Measurements from ENCODE around the gene ZNF407.

Gene ZNF407

GRCh38 chr18:74982946-74983635 lies 385.4 kb downstream of the ZNF407 start:
- TF ChIP-seq ESRRG (CRISPR knock-in tag; IDR thresholded peaks at IDR 0.05) (no peak), SNAI2 (CRISPR knock-in tag; IDR thresholded peaks at IDR 0.05) (no peak), TSHZ2 (CRISPR knock-in tag; IDR thresholded peaks at IDR 0.05) (no peak), ZNF8 (CRISPR knock-in tag; IDR thresholded peaks at IDR 0.05) (no peak)
- TF ChIP-seq, protein P1, sequence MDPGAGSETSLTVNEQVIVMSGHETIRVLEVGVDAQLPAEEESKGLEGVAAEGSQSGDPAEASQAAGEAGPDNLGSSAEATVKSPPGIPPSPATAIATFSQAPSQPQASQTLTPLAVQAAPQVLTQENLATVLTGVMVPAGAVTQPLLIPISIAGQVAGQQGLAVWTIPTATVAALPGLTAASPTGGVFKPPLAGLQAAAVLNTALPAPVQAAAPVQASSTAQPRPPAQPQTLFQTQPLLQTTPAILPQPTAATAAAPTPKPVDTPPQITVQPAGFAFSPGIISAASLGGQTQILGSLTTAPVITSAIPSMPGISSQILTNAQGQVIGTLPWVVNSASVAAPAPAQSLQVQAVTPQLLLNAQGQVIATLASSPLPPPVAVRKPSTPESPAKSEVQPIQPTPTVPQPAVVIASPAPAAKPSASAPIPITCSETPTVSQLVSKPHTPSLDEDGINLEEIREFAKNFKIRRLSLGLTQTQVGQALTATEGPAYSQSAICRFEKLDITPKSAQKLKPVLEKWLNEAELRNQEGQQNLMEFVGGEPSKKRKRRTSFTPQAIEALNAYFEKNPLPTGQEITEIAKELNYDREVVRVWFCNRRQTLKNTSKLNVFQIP (CRISPR knock-in tag; IDR thresholded peaks at IDR 0.05; ENCODE audit: borderline replicate concordance, low read depth) = no peak
- no peak for ATAC-seq

- TF ChIP-seq ISL1 (CRISPR knock-in tag; IDR thresholded peaks at IDR 0.05) (no peak), PPARA (CRISPR knock-in tag; IDR thresholded peaks at IDR 0.05; ENCODE audit: borderline replicate concordance) (no peak), RARB (CRISPR knock-in tag; IDR thresholded peaks at IDR 0.05) (no peak), CSDC2 (CRISPR knock-in tag; IDR thresholded peaks at IDR 0.05) (no peak), SNAI2 (CRISPR knock-in tag; IDR thresholded peaks at IDR 0.05) (no peak), ESRRG (CRISPR knock-in tag; IDR thresholded peaks at IDR 0.05) (no peak), BACH2 (CRISPR knock-in tag; IDR thresholded peaks at IDR 0.05; ENCODE audit: borderline replicate concordance) (no peak), ZFP30 (CRISPR knock-in tag; IDR thresholded peaks at IDR 0.05) (no peak), CSRNP3 (CRISPR knock-in tag; IDR thresholded peaks at IDR 0.05) (no peak), ZNF565 (CRISPR knock-in tag; conservative IDR thresholded peaks at IDR 0.05; ENCODE audit: low read depth) (no peak), TSHZ2 (CRISPR knock-in tag; IDR thresholded peaks at IDR 0.05) (no peak), PATZ1 (CRISPR knock-in tag; IDR thresholded peaks at IDR 0.05; ENCODE audit: borderline replicate concordance) (no peak), ARNTL (CRISPR knock-in tag; IDR thresholded peaks at IDR 0.05; ENCODE audit: borderline replicate concordance, low read depth) (no peak)
- TF ChIP-seq, protein P1 (CRISPR knock-in tag; IDR thresholded peaks at IDR 0.05; ENCODE audit: borderline replicate concordance, low read depth) = no peak
- ATAC-seq = no peak
These were observed 391.5 kb downstream of the ZNF407 start for GRCh38 chr18:74989134-74989533.
